ENCODE results near the gene MANF. TPM values are rescaled to one million over a fixed set of nuclear protein-coding genes. Genes with fewer than 3 reads are reported as not detected.
"Not testable (repeated sequence)": the region's sequence is repeated elsewhere in the genome, so short reads cannot be mapped to it uniquely, and the experiment has no call there.

The MANF gene
- total and polyA plus RNA-seq, 2 experiments from 2014 or later = 55.6 to 163 TPM

DNA sequence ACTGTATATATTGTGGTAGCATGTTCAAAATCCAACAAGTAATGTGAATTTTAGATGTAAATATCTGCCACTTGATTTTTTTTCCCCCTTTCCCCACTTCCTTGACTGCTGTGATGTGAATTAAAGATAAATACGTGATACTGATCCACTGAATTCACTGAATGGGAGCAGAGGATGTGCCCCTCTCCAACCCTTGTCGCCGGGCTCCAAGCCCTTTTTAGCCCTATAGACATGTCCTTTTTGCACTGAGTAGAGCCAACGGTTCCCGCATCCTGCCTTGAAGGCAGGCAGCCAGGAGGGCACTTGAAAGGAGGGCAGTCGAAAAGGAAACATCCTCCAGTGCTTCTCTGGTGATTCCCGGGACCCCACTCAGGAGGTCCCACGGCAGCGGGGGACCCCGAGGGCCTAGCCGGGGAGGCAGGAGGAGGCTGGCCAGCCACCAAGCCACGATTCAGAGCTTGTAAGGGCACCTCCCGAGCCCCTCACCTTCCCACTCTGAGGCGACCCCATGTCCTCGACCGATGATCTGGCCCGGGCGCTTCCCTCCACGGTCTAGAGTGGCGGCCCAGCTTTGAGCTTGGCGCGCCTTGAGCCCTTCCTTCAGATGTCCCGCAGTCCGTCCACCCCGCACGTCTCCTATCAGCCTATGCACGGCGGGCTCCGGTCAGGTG, 901 bp upstream of the MANF start:
- TF ChIP-seq CTCF (IDR thresholded peaks at IDR 0.05; ENCODE audit: low read depth, low read length) = no peak
- DNase-seq (ENCODE audit: low read depth in 1 of 2, low spot score in 1 of 2) = peak in 1 of 2 donors; percentile 47

DNA sequence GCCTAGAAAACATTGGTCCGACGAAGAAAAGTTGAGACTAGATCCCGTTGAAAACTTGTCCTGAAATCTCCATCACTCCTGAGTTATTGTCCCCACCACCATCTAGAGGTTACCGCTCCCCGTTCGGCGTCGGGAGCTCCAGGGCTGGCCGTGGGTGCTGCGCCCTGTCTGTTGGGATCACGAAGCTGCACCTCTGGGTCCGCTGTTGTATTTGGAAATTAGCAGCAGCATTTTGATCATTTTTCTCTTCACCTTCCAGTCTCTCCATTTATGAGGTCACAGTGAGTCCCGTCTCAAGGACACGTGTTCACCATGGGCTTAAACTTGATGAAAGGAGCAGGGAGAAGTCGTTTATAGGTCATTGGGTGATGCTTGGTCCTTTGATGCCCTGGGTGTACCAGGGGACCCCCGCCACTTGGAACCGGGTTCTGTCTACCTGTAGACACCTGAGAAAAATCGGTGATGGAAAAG, 565 bp downstream of the MANF start:
- peak overlapping the region; percentile 72 for H3K4me3 ChIP-seq
- no peaks in the 10 kb centered on the region for H3K9me3 ChIP-seq (ENCODE audit: low read depth)
- DNase-seq (ENCODE audit: low read depth in 1 of 2, low spot score in 1 of 2) = no peak
- H3K27me3 ChIP-seq = no peaks in the 10 kb centered on the region
- peaks cover 4% of the 10 kb centered on the region for H3K36me3 ChIP-seq
- H3K4me1 ChIP-seq (ENCODE audit: low read depth) = peaks cover 13% of the 10 kb centered on the region
- no peak for TF ChIP-seq CTCF (IDR thresholded peaks at IDR 0.05; ENCODE audit: low read depth, low read length)
- peak overlapping the region; percentile 93 for H3K27ac ChIP-seq

More for the DNA sequence above, 901 bp upstream of the MANF start:
- H3K4me3 ChIP-seq = peak overlapping the region; percentile 72
- no peaks in the 10 kb centered on the region for H3K27me3 ChIP-seq
- peaks cover 13% of the 10 kb centered on the region for H3K4me1 ChIP-seq (ENCODE audit: low read depth)
- H3K36me3 ChIP-seq = peaks cover 3% of the 10 kb centered on the region
- no peaks in the 10 kb centered on the region for H3K9me3 ChIP-seq (ENCODE audit: low read depth)
- H3K27ac ChIP-seq = peak overlapping the region; percentile 95

DNA sequence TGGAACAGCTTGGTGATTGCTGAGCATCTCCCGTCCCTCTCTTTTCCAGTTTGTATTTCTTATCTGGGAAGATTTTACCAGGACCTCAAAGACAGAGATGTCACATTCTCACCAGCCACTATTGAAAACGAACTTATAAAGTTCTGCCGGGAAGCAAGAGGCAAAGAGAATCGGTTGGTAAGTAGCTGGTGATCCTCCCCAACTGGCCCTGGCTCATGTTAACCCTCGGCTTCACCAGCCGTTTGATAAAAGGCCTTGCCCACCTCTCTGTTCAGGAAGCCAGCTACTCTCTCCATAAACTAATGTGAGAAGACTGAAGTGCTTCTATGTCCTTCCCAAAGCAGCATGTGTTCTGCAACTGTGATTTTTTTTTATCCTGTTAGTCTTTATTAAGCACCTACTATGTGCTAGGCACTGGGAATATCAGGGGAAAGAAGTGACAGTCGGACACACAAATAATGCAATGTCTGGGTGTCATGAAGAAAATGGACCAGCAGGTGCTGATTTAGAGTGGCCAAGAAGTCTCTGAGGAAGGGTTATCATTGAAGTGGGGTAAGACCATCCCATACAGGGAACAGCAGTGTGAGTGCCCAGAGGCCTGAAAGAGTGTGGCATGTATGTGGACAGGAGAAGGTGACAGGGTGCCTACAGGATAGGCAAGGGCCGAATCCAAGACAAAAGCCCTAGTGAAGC, 1.2 kb downstream of the MANF start:
- TF ChIP-seq CTCF (IDR thresholded peaks at IDR 0.05; ENCODE audit: low read depth, low read length) = no peak
- H3K36me3 ChIP-seq = peaks cover 4% of the 10 kb centered on the region
- DNase-seq (ENCODE audit: low read depth in 1 of 2, low spot score in 1 of 2) = no peak
- peak overlapping the region; percentile 32 for H3K27ac ChIP-seq
- peaks cover 13% of the 10 kb centered on the region for H3K4me1 ChIP-seq (ENCODE audit: low read depth)
- H3K27me3 ChIP-seq = no peaks in the 10 kb centered on the region
- no peaks in the 10 kb centered on the region for H3K9me3 ChIP-seq (ENCODE audit: low read depth)
- H3K4me3 ChIP-seq = peak overlapping the region; percentile 72

GRCh38 chr3:51386852-51387229, 1.8 kb downstream of the MANF start:
- no peak for DNase-seq (ENCODE audit: low read depth in 1 of 2, low spot score in 1 of 2)
- Histone ChIP-seq H3K9me3 (ENCODE audit: low read depth) (no peaks in the 10 kb centered on the region), H3K27me3 (no peaks in the 10 kb centered on the region), H3K27ac (peak overlapping the region; percentile 22), H3K4me3 (no peak overlapping the region), H3K4me1 (ENCODE audit: low read depth) (peaks cover 13% of the 10 kb centered on the region), H3K36me3 (peaks cover 4% of the 10 kb centered on the region)
- no peak for TF ChIP-seq CTCF (IDR thresholded peaks at IDR 0.05; ENCODE audit: low read depth, low read length)

- Histone ChIP-seq H3K4me1 (ENCODE audit: low read depth) (peaks cover 18% of the 10 kb centered on the region), H3K27ac (peak overlapping the region; percentile 22)
- H3K4me3 ChIP-seq; H3K9me3 ChIP-seq (ENCODE audit: low read depth); H3K36me3 ChIP-seq; H3K27me3 ChIP-seq: not testable (repeated sequence)
- DNase-seq (ENCODE audit: low read depth in 1 of 2, low spot score in 1 of 2) = peak in 1 of 2 donors; percentile 34
Measured at GRCh38 chr3:51387281-51387680, 2.2 kb downstream of the MANF start.

Measured in cardiac muscle cell (in vitro differentiated cells and primary cell).